ENCODE measurements around the gene SCN5A. TPM values are rescaled to one million over a fixed set of nuclear protein-coding genes. Genes with fewer than 3 reads are reported as not detected.

Gene SCN5A
- total and polyA plus RNA-seq, 9 donors, result 1.9 to 4.8 (median 4.3) TPM

DNA sequence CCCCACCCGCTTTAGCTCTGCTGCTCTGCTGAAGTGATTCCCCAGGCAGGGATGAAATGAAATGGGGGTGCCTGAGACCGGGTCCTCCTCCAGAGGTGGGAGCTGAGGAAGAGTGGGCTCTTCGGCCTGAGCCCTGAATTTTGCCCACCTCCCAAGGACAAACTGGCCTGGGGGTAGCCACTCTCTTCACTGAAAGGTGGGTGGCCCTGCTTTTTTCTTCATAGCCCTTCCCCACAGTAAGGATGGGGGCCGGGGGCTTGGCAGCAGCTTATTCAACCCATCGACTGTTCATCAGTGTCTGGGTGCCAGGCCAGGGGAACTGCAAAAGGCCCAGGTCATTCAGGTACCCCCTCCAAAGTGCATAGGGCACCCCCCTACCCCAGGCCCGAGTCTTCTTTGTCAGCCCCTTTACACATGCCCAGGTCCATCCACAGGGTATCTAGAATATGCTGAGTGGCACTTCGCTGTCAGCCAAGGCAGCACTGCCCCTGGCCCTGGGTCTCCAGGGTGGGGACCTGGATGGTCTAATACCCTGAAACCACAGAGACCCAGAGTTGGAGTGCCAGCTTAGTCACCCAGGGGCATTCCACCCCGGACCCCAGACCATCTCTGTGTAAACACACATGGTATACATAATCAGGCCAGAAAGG lies 7.9 kb downstream of the SCN5A start:
- Histone ChIP-seq H3K27me3 (ENCODE audit: control insufficient read depth, insufficient read depth, low read length) (peaks cover 2% of the 10 kb centered on the region), H3K9me3 (replicated peaks; ENCODE audit: control insufficient read depth, low read depth, low read length) (no peaks in the 10 kb centered on the region), H3K4me3 (ENCODE audit: low read length) (no peak overlapping the region), H3K4me1 (ENCODE audit: control insufficient read depth, insufficient read depth, low read length) (peaks cover 2% of the 10 kb centered on the region), H3K36me3 (ENCODE audit: control insufficient read depth, insufficient read depth, low read length) (no peaks in the 10 kb centered on the region), H3K27ac (ENCODE audit: low read length) (no peak overlapping the region)
- no peak for DNase-seq
- 80% methylated on average over 3 of the region's 8 CpGs for WGBS (ENCODE audit: insufficient coverage)

DNA sequence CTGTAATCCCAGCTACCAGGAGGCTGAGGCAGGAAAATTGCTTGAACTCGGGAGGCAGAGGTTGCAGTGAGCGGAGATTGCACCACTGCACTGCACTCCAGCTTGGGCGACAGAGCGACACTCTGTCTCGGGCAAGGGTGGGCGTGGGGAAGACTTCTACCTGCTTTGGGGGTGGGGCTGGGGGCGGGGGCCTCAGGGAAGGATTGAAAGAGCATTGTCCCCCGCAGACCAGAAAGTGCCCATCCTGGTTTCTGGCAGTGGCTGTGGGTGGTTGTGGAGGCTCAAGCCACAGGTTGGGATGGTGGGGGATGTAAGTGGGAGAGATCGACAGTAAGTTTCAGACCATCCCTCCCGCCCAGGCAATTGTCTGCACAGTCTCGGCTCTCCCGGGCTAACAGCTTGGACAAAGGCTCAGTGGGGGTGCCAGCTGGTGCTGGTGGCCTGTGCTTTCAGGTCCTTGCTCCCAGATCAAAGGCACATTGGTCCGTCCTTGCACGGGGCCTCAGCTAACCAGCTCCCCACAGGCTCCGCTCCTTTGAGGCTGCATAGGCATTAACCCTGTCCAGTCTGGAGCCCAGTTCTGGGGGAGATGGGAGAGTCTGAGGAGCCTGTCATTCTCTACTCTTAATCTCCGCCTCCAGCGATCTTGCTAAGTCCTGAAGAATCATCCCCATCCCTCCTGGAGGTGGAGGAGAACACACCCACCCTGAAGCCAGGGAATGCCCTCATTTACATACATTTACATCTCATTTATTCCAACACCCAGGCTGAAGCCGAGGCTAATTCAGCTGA lies 8.6 kb downstream of the SCN5A start:
- no peak for DNase-seq
- Histone ChIP-seq H3K27me3 (ENCODE audit: control insufficient read depth, insufficient read depth, low read length) (peaks cover 2% of the 10 kb centered on the region), H3K9me3 (replicated peaks; ENCODE audit: control insufficient read depth, low read depth, low read length) (no peaks in the 10 kb centered on the region), H3K4me3 (ENCODE audit: low read length) (no peak overlapping the region), H3K27ac (ENCODE audit: low read length) (no peak overlapping the region), H3K4me1 (ENCODE audit: control insufficient read depth, insufficient read depth, low read length) (peaks cover 2% of the 10 kb centered on the region), H3K36me3 (ENCODE audit: control insufficient read depth, insufficient read depth, low read length) (no peaks in the 10 kb centered on the region)
- 61% methylated on average over 13 of the region's 18 CpGs for WGBS (ENCODE audit: insufficient coverage)

DNA sequence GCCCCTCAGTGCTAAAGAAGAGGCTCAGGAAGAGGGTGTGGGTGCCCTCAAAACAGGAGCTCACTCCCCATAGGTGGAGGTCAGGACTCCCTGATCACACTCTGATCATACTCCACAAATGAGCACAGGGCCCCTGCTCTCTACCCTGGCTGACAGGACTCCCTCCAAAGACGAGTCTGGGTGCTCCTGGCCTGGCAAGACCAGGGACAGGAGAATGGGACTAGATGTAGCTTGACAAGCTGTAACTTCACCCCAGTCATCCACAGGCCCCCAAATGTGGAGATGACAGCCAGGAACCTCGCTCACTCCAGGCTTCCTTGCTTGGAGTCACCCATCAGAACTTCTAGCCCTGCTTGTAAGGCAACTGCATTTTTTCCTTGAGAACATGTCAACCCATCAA lies 11.1 kb downstream of the SCN5A start:
- no peak overlapping the region for H3K4me3 ChIP-seq (ENCODE audit: low read length)
- H3K9me3 ChIP-seq (replicated peaks; ENCODE audit: control insufficient read depth, low read depth, low read length), result no peaks in the 10 kb centered on the region
- H3K36me3 ChIP-seq (ENCODE audit: control insufficient read depth, insufficient read depth, low read length), result no peaks in the 10 kb centered on the region
- H3K4me1 ChIP-seq (ENCODE audit: control insufficient read depth, insufficient read depth, low read length), result peaks cover 8% of the 10 kb centered on the region
- no peak overlapping the region for H3K27ac ChIP-seq (ENCODE audit: low read length)
- DNase-seq, result no peak
- WGBS (ENCODE audit: insufficient coverage), result 57% methylated on average over 1 of the region's 2 CpGs
- no peaks in the 10 kb centered on the region for H3K27me3 ChIP-seq (ENCODE audit: control insufficient read depth, insufficient read depth, low read length)

- 42% methylated on average over 2 of the region's 5 CpGs for WGBS (ENCODE audit: insufficient coverage)
- Histone ChIP-seq H3K9me3 (replicated peaks; ENCODE audit: control insufficient read depth, low read depth, low read length) (no peaks in the 10 kb centered on the region), H3K36me3 (ENCODE audit: control insufficient read depth, insufficient read depth, low read length) (no peaks in the 10 kb centered on the region), H3K27me3 (ENCODE audit: control insufficient read depth, insufficient read depth, low read length) (no peaks in the 10 kb centered on the region), H3K27ac (ENCODE audit: low read length) (no peak overlapping the region), H3K4me1 (ENCODE audit: control insufficient read depth, insufficient read depth, low read length) (peaks cover 10% of the 10 kb centered on the region), H3K4me3 (ENCODE audit: low read length) (no peak overlapping the region)
- DNase-seq, result no peak
Observed at GRCh38 chr3:38637906-38638305, 11.6 kb downstream of the SCN5A start.

GRCh38 chr3:38636881-38637280 lies 12.6 kb downstream of the SCN5A start:
- no peaks in the 10 kb centered on the region for H3K27me3 ChIP-seq (ENCODE audit: control insufficient read depth, insufficient read depth, low read length)
- no peak overlapping the region for H3K4me3 ChIP-seq (ENCODE audit: low read length)
- H3K9me3 ChIP-seq (replicated peaks; ENCODE audit: control insufficient read depth, low read depth, low read length), result no peaks in the 10 kb centered on the region
- 43% methylated on average over 6 of the region's 6 CpGs for WGBS (ENCODE audit: insufficient coverage)
- DNase-seq, result peak; percentile 11
- no peaks in the 10 kb centered on the region for H3K36me3 ChIP-seq (ENCODE audit: control insufficient read depth, insufficient read depth, low read length)
- H3K27ac ChIP-seq (ENCODE audit: low read length), result no peak overlapping the region
- peaks cover 10% of the 10 kb centered on the region for H3K4me1 ChIP-seq (ENCODE audit: control insufficient read depth, insufficient read depth, low read length)

- H3K4me3 ChIP-seq (ENCODE audit: low read length), result no peak overlapping the region
- H3K4me1 ChIP-seq (ENCODE audit: control insufficient read depth, insufficient read depth, low read length), result peaks cover 10% of the 10 kb centered on the region
- H3K36me3 ChIP-seq (ENCODE audit: control insufficient read depth, insufficient read depth, low read length), result no peaks in the 10 kb centered on the region
- no peak for DNase-seq
- no peak overlapping the region for H3K27ac ChIP-seq (ENCODE audit: low read length)
- no peaks in the 10 kb centered on the region for H3K9me3 ChIP-seq (replicated peaks; ENCODE audit: control insufficient read depth, low read depth, low read length)
- 56% methylated on average over 7 of the region's 7 CpGs for WGBS (ENCODE audit: insufficient coverage)
- no peaks in the 10 kb centered on the region for H3K27me3 ChIP-seq (ENCODE audit: control insufficient read depth, insufficient read depth, low read length)
Observed at GRCh38 chr3:38636464-38636863, 13.0 kb downstream of the SCN5A start.

- H3K4me3 ChIP-seq (ENCODE audit: low read length), result no peak overlapping the region
- no peaks in the 10 kb centered on the region for H3K27me3 ChIP-seq (ENCODE audit: control insufficient read depth, insufficient read depth, low read length)
- peaks cover 14% of the 10 kb centered on the region for H3K4me1 ChIP-seq (ENCODE audit: control insufficient read depth, insufficient read depth, low read length)
- no peaks in the 10 kb centered on the region for H3K36me3 ChIP-seq (ENCODE audit: control insufficient read depth, insufficient read depth, low read length)
- H3K27ac ChIP-seq (ENCODE audit: low read length), result no peak overlapping the region
- DNase-seq, result peak; percentile 26
- H3K9me3 ChIP-seq (replicated peaks; ENCODE audit: control insufficient read depth, low read depth, low read length), result no peaks in the 10 kb centered on the region
- 45% methylated on average over 11 of the region's 11 CpGs for WGBS (ENCODE audit: insufficient coverage)
Observed at GRCh38 chr3:38634111-38634510, 15.4 kb downstream of the SCN5A start.

DNA sequence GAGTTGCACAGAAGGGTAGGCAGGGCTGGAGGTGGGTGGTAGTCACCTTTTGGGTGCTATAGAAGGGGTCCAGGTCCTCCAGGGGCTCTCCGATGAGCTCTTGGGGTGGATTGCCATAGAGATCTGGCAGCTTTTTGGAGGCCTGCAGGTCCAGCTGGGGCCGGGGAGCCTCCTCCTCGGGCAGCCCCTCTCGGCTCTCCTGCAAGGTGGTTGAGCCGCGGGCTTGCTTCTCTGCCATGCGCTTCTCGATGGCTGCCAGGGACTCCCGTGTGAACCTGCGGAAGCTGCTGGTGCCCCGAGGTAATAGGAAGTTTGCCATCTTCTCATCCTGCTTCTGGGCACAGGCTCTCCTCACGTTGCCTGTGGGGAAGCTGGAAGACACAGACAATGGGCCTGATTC lies 16.5 kb downstream of the SCN5A start:
- Histone ChIP-seq H3K4me3 (ENCODE audit: low read length) (no peak overlapping the region), H3K27ac (ENCODE audit: low read length) (no peak overlapping the region), H3K27me3 (ENCODE audit: control insufficient read depth, insufficient read depth, low read length) (no peaks in the 10 kb centered on the region), H3K4me1 (ENCODE audit: control insufficient read depth, insufficient read depth, low read length) (peaks cover 14% of the 10 kb centered on the region), H3K9me3 (replicated peaks; ENCODE audit: control insufficient read depth, low read depth, low read length) (no peaks in the 10 kb centered on the region), H3K36me3 (ENCODE audit: control insufficient read depth, insufficient read depth, low read length) (no peaks in the 10 kb centered on the region)
- DNase-seq, result no peak
- WGBS (ENCODE audit: insufficient coverage), result 88% methylated on average over 11 of the region's 12 CpGs

- Histone ChIP-seq H3K36me3 (ENCODE audit: control insufficient read depth, insufficient read depth, low read length) (no peaks in the 10 kb centered on the region), H3K27ac (ENCODE audit: low read length) (no peak overlapping the region), H3K27me3 (ENCODE audit: control insufficient read depth, insufficient read depth, low read length) (no peaks in the 10 kb centered on the region), H3K4me1 (ENCODE audit: control insufficient read depth, insufficient read depth, low read length) (peaks cover 14% of the 10 kb centered on the region), H3K9me3 (replicated peaks; ENCODE audit: control insufficient read depth, low read depth, low read length) (no peaks in the 10 kb centered on the region), H3K4me3 (ENCODE audit: low read length) (no peak overlapping the region)
- WGBS (ENCODE audit: insufficient coverage), result no CpG with 5 or more reads among the region's 5 CpGs
- no peak for DNase-seq
Observed at GRCh38 chr3:38630606-38631005, 18.9 kb downstream of the SCN5A start.

- no peak overlapping the region for H3K27ac ChIP-seq (ENCODE audit: low read length)
- no peaks in the 10 kb centered on the region for H3K9me3 ChIP-seq (replicated peaks; ENCODE audit: control insufficient read depth, low read depth, low read length)
- WGBS (ENCODE audit: insufficient coverage), result 63% methylated on average over 7 of the region's 8 CpGs
- DNase-seq, result no peak
- H3K27me3 ChIP-seq (ENCODE audit: control insufficient read depth, insufficient read depth, low read length), result no peaks in the 10 kb centered on the region
- H3K36me3 ChIP-seq (ENCODE audit: control insufficient read depth, insufficient read depth, low read length), result no peaks in the 10 kb centered on the region
- peaks cover 14% of the 10 kb centered on the region for H3K4me1 ChIP-seq (ENCODE audit: control insufficient read depth, insufficient read depth, low read length)
- H3K4me3 ChIP-seq (ENCODE audit: low read length), result no peak overlapping the region
Observed at GRCh38 chr3:38630070-38630469, 19.4 kb downstream of the SCN5A start.
